Mesenchymal stem cell (in vitro differentiated cells and primary cell): ENCODE data around the gene LIMK2.
A peak's percentile ranks its signal among the peaks of the same experiment; 100 is the strongest.
"Not testable (repeated sequence)": the region's sequence is repeated elsewhere in the genome, so short reads cannot be mapped to it uniquely, and the experiment has no call there.

ENCODE experiments used
- DNase-seq: peaks from one replicate; pipeline ENCODE4 v3.0.0-alpha.2; 2013
- H2AFZ ChIP-seq: one replicate; pipeline ENCODE4 v1.6.1; 2013; ENCODE audit warnings: low read depth, mild to moderate bottlenecking, control low read depth, inconsistent platforms, low read length, moderate library complexity
- H2AK5ac ChIP-seq: 2 replicates; pipeline ENCODE4 v1.6.1; 2013; ENCODE audit warnings: low read length, moderate library complexity, mild to moderate bottlenecking, inconsistent platforms; ENCODE audit not compliant: severe bottlenecking
- H2BK120ac ChIP-seq: one replicate; pipeline ENCODE4 v1.6.1; 2013; ENCODE audit warnings: low read depth, mild to moderate bottlenecking, inconsistent platforms, low read length, moderate library complexity
- H2BK12ac ChIP-seq, 2 experiments: one replicate each; pipeline ENCODE4 v1.6.1; 2013; ENCODE audit warnings: inconsistent platforms in 2 of 2, low read length in 2 of 2, mild to moderate bottlenecking in 2 of 2, moderate library complexity in 2 of 2, control low read depth in 1 of 2
- H2BK15ac ChIP-seq: one replicate; pipeline ENCODE4 v1.6.1; 2013; ENCODE audit warnings: mild to moderate bottlenecking, low read depth, inconsistent platforms; ENCODE audit not compliant: poor library complexity, severe bottlenecking
- H2BK5ac ChIP-seq: 2 replicates; pipeline ENCODE4 v1.6.1; 2013; ENCODE audit warnings: low read depth, mild to moderate bottlenecking, low read length, control low read depth, inconsistent platforms; ENCODE audit not compliant: poor library complexity, severe bottlenecking
- H3K14ac ChIP-seq, 2 experiments: one replicate each; pipeline ENCODE4 v1.6.1; 2013; ENCODE audit warnings: inconsistent platforms in 2 of 2, low read length in 2 of 2, control low read depth in 1 of 2, mild to moderate bottlenecking in 1 of 2, moderate library complexity in 1 of 2
- H3K18ac ChIP-seq, 2 experiments: one replicate each; pipeline ENCODE4 v1.6.1; 2013; ENCODE audit warnings: inconsistent platforms in 2 of 2, low read length in 2 of 2, control low read depth in 1 of 2, low read depth in 1 of 2, mild to moderate bottlenecking in 1 of 2
- H3K23ac ChIP-seq, 2 experiments: one replicate each; pipeline ENCODE4 v1.6.1; 2013; ENCODE audit warnings: inconsistent platforms in 2 of 2, low read length in 2 of 2, mild to moderate bottlenecking in 2 of 2, moderate library complexity in 2 of 2, control low read depth in 1 of 2
- H3K27ac ChIP-seq: 2 replicates; pipeline ENCODE4 v1.5.1; 2013; ENCODE audit warnings: mild to moderate bottlenecking, moderate library complexity, low read length, control low read depth, inconsistent platforms; ENCODE audit not compliant: poor library complexity, severe bottlenecking
- H3K27me3 ChIP-seq, 2 experiments: 2 replicates each; pipeline versions ENCODE4 v1.6.1 to v1.7.0; 2013; ENCODE audit warnings: low read length in 2 of 2, mild to moderate bottlenecking in 2 of 2, moderate library complexity in 2 of 2, control low read depth in 1 of 2, inconsistent platforms in 1 of 2; ENCODE audit not compliant: control insufficient read depth in 1 of 2, insufficient read depth in 1 of 2
- H3K36me3 ChIP-seq, 2 experiments: 2 replicates each; pipeline versions ENCODE4 v1.6.1 to v1.7.0; 2013; ENCODE audit warnings: low read length in 2 of 2, control low read depth in 1 of 2, inconsistent platforms in 1 of 2, low read depth in 1 of 2, mild to moderate bottlenecking in 1 of 2; ENCODE audit not compliant: insufficient read depth in 2 of 2, control insufficient read depth in 1 of 2
- H3K4ac ChIP-seq, 2 experiments: one replicate each; pipeline ENCODE4 v1.6.1; 2013; ENCODE audit warnings: inconsistent platforms in 2 of 2, low read length in 2 of 2, mild to moderate bottlenecking in 2 of 2, moderate library complexity in 2 of 2, control low read depth in 1 of 2, low read depth in 1 of 2
- H3K4me1 ChIP-seq: 2 replicates; pipeline ENCODE4 v1.6.1; 2013; ENCODE audit warnings: low read depth, low read length, control low read depth; ENCODE audit not compliant: control insufficient read depth, insufficient read depth
- H3K4me2 ChIP-seq: 2 replicates; pipeline ENCODE4 v1.6.1; 2013; ENCODE audit warnings: low read length, mild to moderate bottlenecking, inconsistent platforms; ENCODE audit not compliant: poor library complexity, severe bottlenecking
- H3K4me3 ChIP-seq, 2 experiments: 2 replicates each; pipeline versions ENCODE4 v1.5.1 to v1.7.0; 2013; ENCODE audit warnings: low read length in 2 of 2, mild to moderate bottlenecking in 2 of 2, control low read depth in 1 of 2, low read depth in 1 of 2; ENCODE audit not compliant: insufficient read depth in 1 of 2
- H3K79me1 ChIP-seq: replicated peaks from 2 replicates; pipeline ENCODE4 v1.6.1; 2013; ENCODE audit warnings: mild to moderate bottlenecking, control low read depth, low read length, inconsistent platforms; ENCODE audit not compliant: poor library complexity, severe bottlenecking
- H3K9ac ChIP-seq: 2 replicates; pipeline ENCODE4 v1.7.0; 2013; ENCODE audit warnings: mild to moderate bottlenecking, low read length, moderate library complexity
- H3K9me3 ChIP-seq: 2 replicates; pipeline ENCODE4 v1.7.0; 2013; ENCODE audit warnings: mild to moderate bottlenecking, low read length; ENCODE audit not compliant: control insufficient read depth
- H4K8ac ChIP-seq: one replicate; pipeline ENCODE4 v1.6.1; 2013; ENCODE audit warnings: inconsistent platforms, mild to moderate bottlenecking, low read length, moderate library complexity
- H4K91ac ChIP-seq: one replicate; pipeline ENCODE4 v1.6.1; 2013; ENCODE audit warnings: mild to moderate bottlenecking, low read length, inconsistent platforms
- whole genome bisulfite sequencing: methylation state at CpG from one replicate; pipeline ENCODE4 v1.1.7; 2013; ENCODE audit warnings: mixed read lengths; 5-methylcytosine and 5-hydroxymethylcytosine counted together

Gene LIMK2

GRCh38 chr22:31193092-31193491 is 19.0 kb upstream of the LIMK2 start:
- Histone ChIP-seq H3K9ac (peak overlapping the region; percentile 8), H2BK15ac (no peak overlapping the region), H2BK120ac (no peak overlapping the region), H3K4me3 (no peak overlapping the region), H3K23ac (no peak overlapping the region), H3K4me1 (no peaks in the 10 kb centered on the region), H3K18ac (no peak overlapping the region), H2AFZ (no peak overlapping the region), H4K91ac (no peak overlapping the region), H3K27ac (no peak overlapping the region), H3K27me3 (no peaks in the 10 kb centered on the region), H2BK5ac (no peak overlapping the region), H3K79me1 (peaks cover 35% of the 10 kb centered on the region), H3K4me2 (no peak overlapping the region), H3K36me3 (peaks cover 22 to 72% of the 10 kb centered on the region in 2 experiments), H3K4ac (no peak overlapping the region), H4K8ac (no peak overlapping the region), H3K14ac (no peak overlapping the region), H3K9me3 (no peaks in the 10 kb centered on the region), H2BK12ac (no peak overlapping the region), H2AK5ac (no peak overlapping the region)
- no peak for DNase-seq
- WGBS: 31% methylated on average over 2 of the region's 3 CpGs

DNA sequence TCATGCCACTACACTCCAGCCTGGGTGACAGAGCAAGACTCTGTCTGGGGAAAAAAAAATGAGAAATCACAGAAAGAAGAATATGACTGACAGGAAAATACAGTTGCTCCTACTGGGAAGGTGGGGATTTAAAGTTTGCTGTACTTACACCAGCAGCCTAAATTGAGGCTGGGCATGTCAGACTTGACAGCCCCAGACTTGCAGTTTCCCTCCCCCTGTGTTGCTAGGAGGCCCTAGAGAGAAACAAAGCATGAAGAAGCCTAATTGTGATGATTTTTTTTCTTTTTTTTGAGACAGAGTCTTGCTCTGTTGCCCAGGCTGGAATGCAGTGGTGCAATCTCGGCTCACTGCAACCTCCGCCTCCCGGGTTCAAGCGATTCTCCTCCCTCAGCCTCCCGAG is 17.4 kb upstream of the LIMK2 start:
- Histone ChIP-seq H3K79me1 (peaks cover 40% of the 10 kb centered on the region), H3K36me3 (peaks cover 25 to 74% of the 10 kb centered on the region in 2 experiments)
- H3K9ac ChIP-seq, H2BK120ac ChIP-seq, H2BK12ac ChIP-seq, H3K14ac ChIP-seq, H3K4ac ChIP-seq, H2AFZ ChIP-seq, H2AK5ac ChIP-seq, DNase-seq, H3K9me3 ChIP-seq, H2BK5ac ChIP-seq, H3K4me2 ChIP-seq, H3K27me3 ChIP-seq, H3K4me3 ChIP-seq, H2BK15ac ChIP-seq, H4K8ac ChIP-seq, H3K4me1 ChIP-seq, H3K18ac ChIP-seq, H4K91ac ChIP-seq, H3K23ac ChIP-seq, H3K27ac ChIP-seq: not testable (repeated sequence)
- WGBS: 98% methylated on average over 5 of the region's 5 CpGs

DNA sequence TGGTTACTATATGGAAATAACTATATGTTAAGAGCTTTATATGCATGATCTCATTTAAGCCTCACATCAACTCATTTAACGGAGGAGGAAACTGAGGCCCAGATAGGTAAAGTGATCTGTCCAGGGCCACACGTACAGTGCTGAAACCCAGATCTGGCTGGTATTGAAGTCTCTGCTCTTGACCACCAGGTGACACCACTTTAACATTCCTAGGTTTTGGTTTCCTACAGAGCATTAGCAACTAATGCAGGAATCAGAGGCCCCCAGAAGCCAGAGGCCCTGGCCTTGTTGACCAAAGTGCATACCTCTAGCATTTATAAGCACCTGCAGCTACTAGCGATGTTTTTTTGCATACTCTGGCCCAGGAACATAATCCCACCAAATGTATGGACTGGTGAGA is 12.9 kb upstream of the LIMK2 start:
- no peak overlapping the region for H2AFZ ChIP-seq
- no peak overlapping the region for H3K9ac ChIP-seq
- no peak overlapping the region for H2BK12ac ChIP-seq
- no peak overlapping the region for H3K18ac ChIP-seq
- WGBS: 92% methylated on average over 2 of the region's 3 CpGs
- H4K91ac ChIP-seq: no peak overlapping the region
- H3K9me3 ChIP-seq: no peaks in the 10 kb centered on the region
- peaks cover 28% of the 10 kb centered on the region for H3K79me1 ChIP-seq
- no peak overlapping the region for H3K23ac ChIP-seq
- H3K36me3 ChIP-seq: peaks cover 29 to 77% of the 10 kb centered on the region in 2 experiments
- H2BK120ac ChIP-seq: no peak overlapping the region
- no peaks in the 10 kb centered on the region for H3K27me3 ChIP-seq
- no peak overlapping the region for H3K4me2 ChIP-seq
- no peaks in the 10 kb centered on the region for H3K4me1 ChIP-seq
- DNase-seq: no peak
- no peak overlapping the region for H2BK5ac ChIP-seq
- no peak overlapping the region for H3K14ac ChIP-seq
- no peak overlapping the region for H2AK5ac ChIP-seq
- H2BK15ac ChIP-seq: no peak overlapping the region
- no peak overlapping the region for H4K8ac ChIP-seq
- H3K27ac ChIP-seq: no peak overlapping the region
- no peak overlapping the region for H3K4ac ChIP-seq
- no peak overlapping the region for H3K4me3 ChIP-seq

- not testable (repeated sequence) for H2AFZ ChIP-seq, H3K27ac ChIP-seq, H3K4me3 ChIP-seq, H3K14ac ChIP-seq, H2BK15ac ChIP-seq, H3K18ac ChIP-seq, H3K4me2 ChIP-seq, DNase-seq, H3K27me3 ChIP-seq, H4K91ac ChIP-seq, H3K9ac ChIP-seq, H2BK5ac ChIP-seq, H2BK120ac ChIP-seq, H2AK5ac ChIP-seq, H3K23ac ChIP-seq, H3K4ac ChIP-seq, H3K9me3 ChIP-seq, H3K4me1 ChIP-seq, H2BK12ac ChIP-seq, H4K8ac ChIP-seq
- WGBS: 89% methylated on average over 8 of the region's 8 CpGs
- peaks cover 11% of the 10 kb centered on the region for H3K79me1 ChIP-seq
- H3K36me3 ChIP-seq: peaks cover 18 to 71% of the 10 kb centered on the region in 2 experiments
Measured at GRCh38 chr22:31204352-31204984, 7.6 kb upstream of the LIMK2 start.
